TTC549 (cell line): ENCODE measurements around the gene CFAP221.
A peak's percentile ranks its signal among the peaks of the same experiment; 100 is the strongest.
"Not testable (repeated sequence)": the region's sequence is repeated elsewhere in the genome, so short reads cannot be mapped to it uniquely, and the experiment has no call there.

Source experiments
- FAIRE-seq: peaks from 2 replicates; lab custom pipeline; 2012; peaks lifted over from hg19 to GRCh38; lab: Jason Lieb, UNC

CFAP221 gene

GRCh38 chr2:119590873-119591272 is 46.6 kb downstream of the CFAP221 start:
- no peak for FAIRE-seq

GRCh38 chr2:119591523-119591922 is 47.3 kb downstream of the CFAP221 start:
- FAIRE-seq: no peak

- FAIRE-seq: no peak
Observed at GRCh38 chr2:119592436-119592835, 48.2 kb downstream of the CFAP221 start.

- FAIRE-seq: no peak
Observed at GRCh38 chr2:119596638-119597037, 52.4 kb downstream of the CFAP221 start.

GRCh38 chr2:119598596-119599263 is 54.5 kb downstream of the CFAP221 start:
- no peak for FAIRE-seq

GRCh38 chr2:119599384-119599783 is 55.1 kb downstream of the CFAP221 start:
- FAIRE-seq: no peak

GRCh38 chr2:119605096-119605495 is 60.8 kb downstream of the CFAP221 start:
- FAIRE-seq: no peak

GRCh38 chr2:119606674-119607073 is 62.4 kb downstream of the CFAP221 start:
- no peak for FAIRE-seq

- FAIRE-seq: no peak
Observed at GRCh38 chr2:119608553-119608952, 64.3 kb downstream of the CFAP221 start.

GRCh38 chr2:119609337-119609736 is 65.1 kb downstream of the CFAP221 start:
- no peak for FAIRE-seq

- FAIRE-seq: not testable (repeated sequence)
Observed at GRCh38 chr2:119614140-119614539, 69.9 kb downstream of the CFAP221 start.

GRCh38 chr2:119616421-119616820 is 72.2 kb downstream of the CFAP221 start:
- no peak for FAIRE-seq

GRCh38 chr2:119617455-119617854 is 73.2 kb downstream of the CFAP221 start:
- no peak for FAIRE-seq

- FAIRE-seq: not testable (repeated sequence)
Observed at GRCh38 chr2:119618725-119619124, 74.5 kb downstream of the CFAP221 start.

GRCh38 chr2:119625226-119625625 is 81.0 kb downstream of the CFAP221 start:
- FAIRE-seq: no peak

- FAIRE-seq: no peak
Observed at GRCh38 chr2:119629323-119629825, 85.1 kb downstream of the CFAP221 start.

- no peak for FAIRE-seq
Observed at GRCh38 chr2:119630121-119630520, 85.9 kb downstream of the CFAP221 start.

- no peak for FAIRE-seq
Observed at GRCh38 chr2:119637371-119637770, 93.1 kb downstream of the CFAP221 start.

- no peak for FAIRE-seq
Observed at GRCh38 chr2:119638246-119638645, 94.0 kb downstream of the CFAP221 start.

GRCh38 chr2:119638685-119639554 is 94.7 kb downstream of the CFAP221 start:
- no peak for FAIRE-seq

- FAIRE-seq: peak; percentile 68
Observed at GRCh38 chr2:119641562-119642258, 97.5 kb downstream of the CFAP221 start.

- no peak for FAIRE-seq
Observed at GRCh38 chr2:119644186-119644585, 99.9 kb downstream of the CFAP221 start.
